ENCODE data around the gene PPP1R37. TPM values are rescaled to one million over a fixed set of nuclear protein-coding genes. Genes with fewer than 3 reads are reported as not detected.

PPP1R37 gene
- total and polyA plus RNA-seq, 2 of the 13 experiments (the other 11 are each of a cell fraction or from before 2014, with no cell fraction given) = 9.0 to 14.3 TPM

GRCh38 chr19:45045671-45046353 lies 47.2 kb upstream of the PPP1R37 start (continued):
- no peak for TF ChIP-seq ATF4 (CRISPR knock-in tag; IDR thresholded peaks at IDR 0.05)
- TF ChIP-seq ZNF143 (CRISPR knock-in tag; IDR thresholded peaks at IDR 0.05) = no peak
- TF ChIP-seq ARID5B (CRISPR knock-in tag; IDR thresholded peaks at IDR 0.05) = peak; percentile 76
- peak; percentile 63 for TF ChIP-seq NR2C2 (CRISPR knock-in tag; IDR thresholded peaks at IDR 0.05; ENCODE audit: borderline replicate concordance)
- TF ChIP-seq ZNF629 (CRISPR knock-in tag; conservative IDR thresholded peaks at IDR 0.05) = peak; percentile 51
- no peak for TF ChIP-seq KDM5B (CRISPR knock-in tag; IDR thresholded peaks at IDR 0.05; ENCODE audit: borderline replicate concordance)
- TF ChIP-seq ZFP91 (CRISPR knock-in tag; IDR thresholded peaks at IDR 0.05; ENCODE audit: borderline replicate concordance) = peak; percentile 76
- TF ChIP-seq LCORL (IDR thresholded peaks at IDR 0.05) = 0 out of 2 replicates have a peak, but pooled peaks have one; percentile 7
- peak; percentile 83 for TF ChIP-seq LCORL (CRISPR knock-in tag; IDR thresholded peaks at IDR 0.05)
- no peak for TF ChIP-seq ZFP62 (CRISPR knock-in tag; IDR thresholded peaks at IDR 0.05)
- peak; percentile 84 for TF ChIP-seq ARID3A (IDR thresholded peaks at IDR 0.05; ENCODE audit: low read depth, low read length)
- peak; percentile 14; the same call in 1 of the 2 replicates for TF ChIP-seq ZNF232 (CRISPR knock-in tag; IDR thresholded peaks at IDR 0.05; ENCODE audit: borderline replicate concordance)
- 0 out of 2 replicates have a peak, but pooled peaks have one; percentile 22 for TF ChIP-seq ZNF83 (CRISPR knock-in tag; IDR thresholded peaks at IDR 0.05; ENCODE audit: borderline replicate concordance)
- TF ChIP-seq SP2 (CRISPR knock-in tag; IDR thresholded peaks at IDR 0.05) = no peak
- no peak for TF ChIP-seq ZBTB42 (CRISPR knock-in tag; IDR thresholded peaks at IDR 0.05)
- peak; percentile 72; the same call in 1 of the 2 replicates for TF ChIP-seq ZNF343 (CRISPR knock-in tag; IDR thresholded peaks at IDR 0.05)
- no peak for TF ChIP-seq AFF4 (CRISPR knock-in tag; IDR thresholded peaks at IDR 0.05)

Data from HepG2 (cell line).